Activated CD8-positive, alpha-beta memory T cell treated with anti-CD3 and anti-CD28 coated beads for 48 hours (primary cell): ENCODE measurements around the gene ASAH2.

ENCODE experiments used
- DNase-seq, 3 experiments: peaks; one replicate each; pipeline ENCODE4 v3.0.0-alpha.2; 2020; ENCODE audit warnings: low read depth in 2 of 3, low spot score in 2 of 3

Gene ASAH2

DNA sequence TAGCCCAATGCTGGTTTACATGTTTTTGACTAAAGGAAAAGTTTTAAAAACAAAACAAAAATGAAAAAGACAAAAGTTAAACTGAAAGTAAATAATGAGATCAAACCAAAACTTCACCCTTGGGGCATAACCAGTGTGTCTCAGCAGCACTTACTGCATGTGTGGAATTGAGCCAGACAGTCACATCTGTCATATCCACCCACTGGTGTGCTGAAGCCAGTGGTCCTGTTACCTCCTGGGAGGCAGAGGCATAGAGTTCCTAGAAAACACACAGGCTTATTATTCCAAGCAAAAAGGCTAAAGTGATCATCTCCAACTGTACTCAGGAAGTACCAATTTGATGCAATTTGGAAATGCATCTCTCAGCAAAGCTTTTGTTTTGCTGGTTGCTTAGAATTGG is 40.4 kb downstream of the ASAH2 start:
- no peak for DNase-seq
